Eye (tissue), 1 donor: Measurements from ENCODE around the gene SCIN.
"Not testable (repeated sequence)": the region's sequence is repeated elsewhere in the genome, so short reads cannot be mapped to it uniquely, and the experiment has no call there.

Source experiments
- DNase-seq: peaks from one replicate; pipeline ENCODE4 v3.0.0-alpha.2; 2015

Gene SCIN

DNA sequence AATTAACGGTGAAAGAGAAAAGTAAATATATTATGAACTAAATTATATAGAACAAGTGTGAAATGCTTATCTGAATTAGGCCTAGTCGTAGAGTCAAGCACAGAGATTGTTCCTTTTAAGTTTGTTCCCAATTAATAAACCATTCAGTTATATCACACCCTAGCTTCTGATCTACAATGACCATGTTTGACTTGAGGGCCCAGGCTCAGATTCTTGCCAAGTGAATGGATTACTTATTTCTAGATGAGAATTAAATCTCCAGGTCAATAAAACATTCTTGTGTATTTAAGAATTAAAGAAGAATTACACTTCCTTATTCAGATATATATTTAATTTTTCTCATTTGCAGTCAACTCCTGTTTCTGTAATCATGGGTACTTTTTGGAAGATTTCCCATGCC is 79.6 kb downstream of the SCIN start:
- no peak for DNase-seq

DNA sequence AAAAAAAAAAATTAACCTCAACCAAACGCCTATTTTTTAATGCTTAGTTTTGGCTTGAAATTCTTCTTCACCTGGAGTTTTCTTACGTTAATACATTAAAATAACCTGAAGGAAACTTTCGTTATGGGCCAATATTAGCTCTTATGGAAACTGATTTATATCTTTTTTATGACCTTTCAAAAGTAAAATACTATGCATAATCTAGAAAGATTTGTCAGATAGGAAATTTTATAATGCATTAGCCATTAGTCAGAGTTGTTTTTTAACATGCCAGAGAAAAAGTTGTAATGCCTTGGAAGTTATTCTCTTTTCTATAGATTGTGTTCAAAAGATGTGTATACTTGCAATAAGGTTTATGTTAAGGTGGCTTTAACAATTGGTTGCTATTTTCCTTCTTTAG is 82.6 kb downstream of the SCIN start:
- DNase-seq: no peak

GRCh38 chr7:12653518-12653917 is 83.0 kb downstream of the SCIN start:
- no peak for DNase-seq

GRCh38 chr7:12655161-12655560 is 84.6 kb downstream of the SCIN start:
- no peak for DNase-seq

- not testable (repeated sequence) for DNase-seq
Observed at GRCh38 chr7:12660423-12660822, 89.9 kb downstream of the SCIN start.

DNA sequence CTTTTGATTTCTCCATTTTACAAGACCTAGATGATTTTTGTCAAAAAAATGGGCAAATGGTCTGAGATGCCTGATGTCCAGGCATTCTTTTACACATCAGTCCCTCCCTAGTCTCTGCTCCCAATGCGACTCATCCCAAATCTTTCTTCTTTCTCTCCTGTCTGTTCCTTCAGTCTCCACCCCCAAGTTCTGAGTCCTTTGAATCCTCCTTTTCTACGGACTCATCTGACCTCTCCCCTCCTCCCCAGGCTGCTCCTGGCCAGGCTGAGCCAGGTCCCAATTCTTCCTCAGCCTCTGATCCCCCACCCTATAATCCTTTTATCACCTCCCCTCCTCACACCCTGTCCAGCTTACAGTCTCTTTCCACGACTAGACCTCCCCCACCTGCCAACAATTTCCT is 90.5 kb downstream of the SCIN start:
- DNase-seq: not testable (repeated sequence)

- no peak for DNase-seq
Observed at GRCh38 chr7:12661581-12661980, 91.1 kb downstream of the SCIN start.

GRCh38 chr7:12670000-12670729 is 99.6 kb downstream of the SCIN start:
- peak; percentile 70 for DNase-seq

GRCh38 chr7:12670743-12671520 is 100.4 kb downstream of the SCIN start:
- DNase-seq: no peak

- DNase-seq: not testable (repeated sequence)
Observed at GRCh38 chr7:12673436-12673835, 102.9 kb downstream of the SCIN start.

DNA sequence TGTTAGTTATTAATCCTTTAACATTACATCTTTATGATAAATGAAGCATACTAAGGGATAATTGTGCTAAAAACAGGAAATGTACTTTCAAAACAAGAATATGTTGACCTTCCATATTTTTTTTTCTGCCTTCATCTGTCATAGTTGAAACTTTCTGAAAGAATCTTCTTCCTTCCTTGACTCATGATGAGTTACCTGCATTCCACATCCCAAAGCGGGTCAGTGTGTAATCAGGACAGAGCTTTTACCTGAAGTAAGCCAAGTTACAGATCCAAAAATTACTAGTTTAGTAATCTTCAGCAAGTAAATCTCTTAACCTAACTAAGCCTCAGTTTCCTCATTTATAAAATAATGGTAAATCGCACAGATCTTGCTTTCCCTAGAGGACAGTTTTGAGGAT is 103.5 kb downstream of the SCIN start:
- no peak for DNase-seq

GRCh38 chr7:12674861-12675260 is 104.3 kb downstream of the SCIN start:
- DNase-seq: no peak

DNA sequence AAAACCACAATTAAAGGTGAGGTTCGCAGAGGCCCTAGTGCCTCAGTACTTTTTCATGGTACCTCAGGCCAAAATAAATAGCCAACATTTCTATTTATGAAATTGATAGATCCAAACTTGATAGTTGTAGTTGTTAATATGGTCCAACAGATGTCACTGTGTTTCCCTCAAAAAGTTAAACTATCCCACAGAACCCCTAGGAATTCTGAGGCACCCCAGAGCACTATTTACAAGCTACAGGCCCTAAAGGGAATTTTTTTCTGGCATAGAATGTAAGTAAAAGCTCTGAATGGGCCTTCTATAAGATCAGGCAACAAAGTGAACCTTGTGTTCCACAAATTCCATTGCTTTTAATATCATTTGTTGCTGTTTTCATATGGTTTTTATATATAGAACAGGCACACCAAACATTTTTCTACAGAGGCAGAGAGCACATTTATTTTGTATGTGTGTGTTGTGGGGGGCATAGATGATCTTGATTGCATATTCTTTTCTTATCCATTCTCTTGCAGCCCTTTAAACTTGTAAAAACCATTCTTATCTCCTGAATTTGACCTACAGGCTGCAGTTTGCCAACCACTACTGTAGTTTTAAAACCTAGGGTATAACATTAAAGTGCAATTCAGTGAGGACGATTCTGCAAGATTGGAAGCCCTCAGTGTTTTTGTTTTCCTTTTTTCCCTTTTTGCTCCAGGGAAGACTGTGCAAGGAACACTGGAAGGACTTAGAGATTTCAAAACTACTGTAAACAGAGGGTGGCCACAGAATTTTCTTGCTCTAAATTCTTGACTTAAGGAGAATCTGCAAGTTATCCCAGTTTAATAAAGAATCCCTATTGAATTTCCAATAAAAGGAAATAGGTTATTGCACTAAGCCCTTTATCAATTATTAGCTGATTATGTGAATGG is 113.4 kb downstream of the SCIN start:
- peak; percentile 44 for DNase-seq

- DNase-seq: no peak
Observed at GRCh38 chr7:12684733-12685132, 114.2 kb downstream of the SCIN start.

DNA sequence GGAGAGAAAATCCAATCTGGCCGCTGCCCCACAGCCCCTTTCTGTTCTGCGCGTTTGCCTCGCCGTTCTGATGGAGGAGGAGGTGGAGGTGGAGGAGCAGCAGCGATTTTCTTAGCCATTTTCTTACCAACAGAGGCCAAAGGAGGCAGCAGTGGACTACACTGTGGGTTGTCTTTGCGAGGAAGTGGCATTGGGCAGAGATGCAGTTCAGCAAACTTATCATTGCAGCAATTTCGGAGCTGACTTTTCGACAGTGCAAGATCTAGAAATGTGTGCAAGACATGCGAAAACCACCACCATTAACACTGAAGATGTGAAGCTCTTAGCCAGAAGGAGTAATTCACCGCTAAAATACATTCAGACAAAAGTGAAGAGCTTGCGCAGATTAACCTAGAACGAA is 115.0 kb downstream of the SCIN start:
- DNase-seq: peak; percentile 63

GRCh38 chr7:12686234-12686890 is 115.8 kb downstream of the SCIN start:
- DNase-seq: peak; percentile 96

DNA sequence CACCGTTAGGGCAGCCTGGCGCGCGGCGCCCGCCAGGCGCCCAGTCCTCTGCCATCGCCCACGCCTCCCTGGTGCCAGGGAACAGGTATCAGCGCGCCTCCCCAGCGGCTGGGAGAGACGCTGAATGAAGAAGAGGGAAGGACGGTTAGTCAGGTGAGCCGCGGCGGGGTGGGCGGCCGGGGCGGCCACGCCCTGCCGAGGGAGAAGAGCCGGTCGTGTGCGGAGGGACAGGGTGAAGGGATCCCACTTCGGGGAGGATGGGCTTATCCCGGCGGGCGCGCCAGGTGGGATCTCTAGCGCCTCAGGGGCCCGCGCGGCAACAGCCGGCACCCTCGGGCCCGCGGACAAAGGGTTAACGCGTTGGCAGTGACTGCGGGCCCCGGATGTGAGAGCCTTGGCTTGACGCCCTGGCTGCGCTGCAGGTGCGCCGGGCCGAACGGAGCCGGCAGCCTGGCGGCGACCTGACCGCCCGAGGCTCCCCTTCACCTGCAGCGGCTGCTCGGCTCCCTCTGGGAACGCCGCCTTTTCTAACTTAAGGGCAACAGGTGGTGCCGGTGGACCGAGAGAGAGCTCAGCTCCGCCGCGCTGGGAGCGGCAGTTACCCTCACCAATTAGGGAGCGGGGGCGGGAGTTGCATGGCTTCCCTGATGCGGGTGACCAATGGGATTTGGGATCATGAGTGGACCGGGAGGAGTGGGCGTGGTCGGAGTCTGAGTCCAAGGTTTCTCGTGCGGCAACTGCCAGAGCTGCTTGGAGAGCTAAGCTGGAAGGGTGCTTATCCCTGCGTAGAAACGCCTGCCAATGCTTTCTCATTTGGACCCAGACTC is 116.6 kb downstream of the SCIN start, which contains the start of gene ARL4A:
TSS of gene ARL4A (plus strand) at position 743 of the 827 bp plus-strand sequence. CDS start 622 bp downstream, outside the sequence.
- peak; percentile 100 for DNase-seq

DNA sequence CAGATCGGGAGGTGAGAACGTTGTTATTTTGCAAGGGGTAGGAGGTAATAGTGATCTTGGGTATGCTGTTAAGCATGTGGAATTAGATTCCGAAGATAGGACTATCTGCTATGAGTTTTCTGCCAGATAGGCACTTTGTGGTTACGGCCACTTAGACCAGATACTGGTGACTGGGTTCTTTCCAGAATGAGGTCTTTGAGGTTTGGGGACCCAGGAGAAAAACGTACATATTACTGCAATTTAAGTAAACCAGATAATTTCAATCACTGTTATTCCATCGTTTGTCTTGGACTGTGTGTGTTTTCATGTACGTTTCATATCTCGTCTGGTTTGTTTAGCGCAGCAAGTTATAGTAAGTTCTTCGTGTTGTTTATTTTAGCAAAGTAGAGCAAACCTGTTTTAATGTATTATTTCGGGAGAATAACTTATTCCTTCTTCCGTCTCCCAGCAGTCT is 117.2 kb downstream of the SCIN start:
- no peak for DNase-seq

- not testable (repeated sequence) for DNase-seq
Observed at GRCh38 chr7:12688485-12689170, 118.1 kb downstream of the SCIN start.

GRCh38 chr7:12689451-12689850 is 118.9 kb downstream of the SCIN start:
- DNase-seq: no peak
